ENCODE results near the gene INCA1.

INCA1 gene

GRCh38 chr17:4944163-4944553, 53.2 kb downstream of the INCA1 start:
- H3F3A ChIP-seq (ENCODE audit: insufficient read depth), result peaks cover 72% of the 10 kb centered on the region
- peaks cover 11% of the 10 kb centered on the region; the same call in 1 of the 2 replicates for H3K36me3 ChIP-seq (ENCODE audit: low read length)
- H3K27ac ChIP-seq (ENCODE audit: low read depth, low read length), result peak overlapping the region; percentile 100
- H3K9me3 ChIP-seq (ENCODE audit: insufficient read depth, low read length), result no peaks in the 10 kb centered on the region
- no peak overlapping the region for H2AFZ ChIP-seq (ENCODE audit: low read depth, low read length, severe bottlenecking)
- peak overlapping the region; percentile 37 for H3K9ac ChIP-seq (ENCODE audit: low read length)
- H3K79me2 ChIP-seq (ENCODE audit: insufficient read depth, low read length), result peaks cover 67% of the 10 kb centered on the region
- peaks cover 3% of the 10 kb centered on the region; the same call in 1 of the 2 replicates for H4K20me1 ChIP-seq (ENCODE audit: low read depth, low read length)
- peak overlapping the region; percentile 90 for H3K4me2 ChIP-seq (ENCODE audit: low read depth, low read length, poor library complexity, severe bottlenecking)
- TF ChIP-seq EZH2phosphoT487 (conservative IDR thresholded peaks at IDR 0.05; ENCODE audit: low read length), result no peak
- TF ChIP-seq CTCF (IDR thresholded peaks at IDR 0.05; ENCODE audit: insufficient read depth, low read length, poor library complexity, severe bottlenecking), result no peak
- no peak overlapping the region for H3K4me3 ChIP-seq (ENCODE audit: insufficient read depth, low read length, poor library complexity, severe bottlenecking)
- no peaks in the 10 kb centered on the region for H3K9me2 ChIP-seq (replicated peaks; ENCODE audit: insufficient read depth, low read length)
- no peaks in the 10 kb centered on the region for H3K27me3 ChIP-seq (ENCODE audit: low read length)

- TF ChIP-seq EZH2phosphoT487 (conservative IDR thresholded peaks at IDR 0.05; ENCODE audit: low read length) (no peak), CTCF (IDR thresholded peaks at IDR 0.05; ENCODE audit: insufficient read depth, low read length, poor library complexity, severe bottlenecking) (no peak)
- Histone ChIP-seq H3K9me2 (replicated peaks; ENCODE audit: insufficient read depth, low read length) (no peaks in the 10 kb centered on the region), H3K27me3 (ENCODE audit: low read length) (no peaks in the 10 kb centered on the region), H3F3A (ENCODE audit: insufficient read depth) (peaks cover 63% of the 10 kb centered on the region), H3K4me2 (ENCODE audit: low read depth, low read length, poor library complexity, severe bottlenecking) (peak overlapping the region; percentile 97), H3K27ac (ENCODE audit: low read depth, low read length) (peak overlapping the region; percentile 88; the same call in 1 of the 2 replicates), H2AFZ (ENCODE audit: low read depth, low read length, severe bottlenecking) (no peak overlapping the region), H3K36me3 (ENCODE audit: low read length) (peaks cover 11% of the 10 kb centered on the region; the same call in 1 of the 2 replicates), H3K79me2 (ENCODE audit: insufficient read depth, low read length) (peaks cover 75% of the 10 kb centered on the region), H3K9ac (ENCODE audit: low read length) (no peak overlapping the region), H4K20me1 (ENCODE audit: low read depth, low read length) (peaks cover 3% of the 10 kb centered on the region; the same call in 1 of the 2 replicates), H3K4me3 (ENCODE audit: insufficient read depth, low read length, poor library complexity, severe bottlenecking) (no peak overlapping the region), H3K9me3 (ENCODE audit: insufficient read depth, low read length) (no peaks in the 10 kb centered on the region)
These were observed 54.4 kb downstream of the INCA1 start for GRCh38 chr17:4942760-4943508.

- no peak overlapping the region for H2AFZ ChIP-seq (ENCODE audit: low read depth, low read length, severe bottlenecking)
- H3K27me3 ChIP-seq (ENCODE audit: low read length), result no peaks in the 10 kb centered on the region
- H3F3A ChIP-seq (ENCODE audit: insufficient read depth), result peaks cover 49% of the 10 kb centered on the region
These were observed 56.1 kb downstream of the INCA1 start for GRCh38 chr17:4941319-4941610.

More at GRCh38 chr17:4941319-4941610, 56.1 kb downstream of the INCA1 start:
- peak overlapping the region; percentile 93 for H3K9ac ChIP-seq (ENCODE audit: low read length)
- H4K20me1 ChIP-seq (ENCODE audit: low read depth, low read length), result peaks cover 1% of the 10 kb centered on the region; the same call in 1 of the 2 replicates
- H3K9me3 ChIP-seq (ENCODE audit: insufficient read depth, low read length), result no peaks in the 10 kb centered on the region
- peaks cover 59% of the 10 kb centered on the region for H3K79me2 ChIP-seq (ENCODE audit: insufficient read depth, low read length)
- peak overlapping the region; percentile 78 for H3K4me3 ChIP-seq (ENCODE audit: insufficient read depth, low read length, poor library complexity, severe bottlenecking)
- H3K27ac ChIP-seq (ENCODE audit: low read depth, low read length), result peak overlapping the region; percentile 88
- no peaks in the 10 kb centered on the region for H3K9me2 ChIP-seq (replicated peaks; ENCODE audit: insufficient read depth, low read length)
- H3K36me3 ChIP-seq (ENCODE audit: low read length), result peaks cover 3% of the 10 kb centered on the region; the same call in 1 of the 2 replicates
- no peak for TF ChIP-seq CTCF (IDR thresholded peaks at IDR 0.05; ENCODE audit: insufficient read depth, low read length, poor library complexity, severe bottlenecking)
- H3K4me2 ChIP-seq (ENCODE audit: low read depth, low read length, poor library complexity, severe bottlenecking), result peak overlapping the region; percentile 97
